ENCODE data around the gene ERGIC1.

ERGIC1 gene

GRCh38 chr5:172933238-172933637, 99.2 kb downstream of the ERGIC1 start:
- FAIRE-seq (no peak), DNase-seq (ENCODE audit: extremely low spot score, insufficient read length, low read depth) (no peak)

DNA sequence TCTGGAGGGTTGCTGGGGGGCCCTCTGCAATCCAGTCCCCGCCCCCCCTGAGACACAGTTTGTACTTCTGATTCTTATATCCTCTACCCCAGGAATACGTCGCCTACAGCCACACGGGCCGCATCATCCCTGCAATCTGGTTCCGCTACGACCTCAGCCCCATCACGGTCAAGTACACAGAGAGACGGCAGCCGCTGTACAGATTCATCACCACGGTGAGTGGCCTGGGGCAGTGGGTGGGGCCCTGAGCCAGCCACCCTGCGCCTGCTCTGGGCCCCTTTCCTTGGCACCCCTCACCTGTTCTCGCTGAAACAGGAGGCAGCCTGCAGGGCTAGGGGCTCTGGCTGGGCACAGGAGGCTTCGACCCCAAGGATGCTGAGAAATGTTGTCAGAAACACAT, 101.0 kb downstream of the ERGIC1 start:
- FAIRE-seq (no peak), DNase-seq (ENCODE audit: extremely low spot score, insufficient read length, low read depth) (no peak)

DNA sequence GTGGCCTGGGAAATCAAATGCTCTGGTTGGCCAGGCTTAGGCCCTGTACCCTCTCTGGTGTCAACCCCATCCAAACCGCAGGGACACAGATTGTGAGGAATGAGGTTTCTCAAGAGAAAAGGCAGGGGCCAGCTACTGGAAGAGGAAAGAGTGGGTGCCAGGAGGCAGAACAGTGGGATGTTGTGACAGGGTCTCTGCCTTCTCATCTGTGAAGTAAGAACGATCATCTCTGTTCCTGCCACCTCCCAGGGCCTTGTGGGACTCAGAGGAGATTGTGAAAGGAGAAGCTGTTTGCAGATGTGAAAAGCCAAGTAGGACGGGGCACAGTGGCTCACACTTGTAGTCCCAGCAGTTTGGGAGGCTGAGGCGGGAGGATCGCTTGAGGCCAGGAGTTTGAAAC, 102.3 kb downstream of the ERGIC1 start:
- DNase-seq (ENCODE audit: extremely low spot score, insufficient read length, low read depth) (no peak), FAIRE-seq (no peak)

DNA sequence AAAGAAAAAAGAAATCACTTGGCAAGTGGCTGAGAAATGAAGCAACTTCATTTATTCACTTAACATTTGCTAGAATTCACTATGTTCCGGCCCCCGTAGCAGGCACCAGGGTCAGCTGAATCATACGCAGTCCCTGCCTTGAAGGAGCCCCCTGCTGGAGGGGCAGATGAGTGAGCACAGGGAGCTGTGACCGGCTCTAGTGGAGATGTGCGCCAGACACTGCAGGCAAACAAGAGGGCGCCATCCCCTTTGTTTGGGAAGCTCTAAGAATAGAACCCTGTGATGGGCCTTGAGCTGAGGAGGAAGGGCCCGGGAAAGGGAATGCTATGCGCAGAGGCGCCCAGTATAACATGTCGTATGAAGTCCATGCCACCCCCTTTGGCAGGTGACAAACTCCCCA, 105.0 kb downstream of the ERGIC1 start:
- no peak for DNase-seq (ENCODE audit: extremely low spot score, insufficient read length, low read depth)
- FAIRE-seq, result no peak

DNA sequence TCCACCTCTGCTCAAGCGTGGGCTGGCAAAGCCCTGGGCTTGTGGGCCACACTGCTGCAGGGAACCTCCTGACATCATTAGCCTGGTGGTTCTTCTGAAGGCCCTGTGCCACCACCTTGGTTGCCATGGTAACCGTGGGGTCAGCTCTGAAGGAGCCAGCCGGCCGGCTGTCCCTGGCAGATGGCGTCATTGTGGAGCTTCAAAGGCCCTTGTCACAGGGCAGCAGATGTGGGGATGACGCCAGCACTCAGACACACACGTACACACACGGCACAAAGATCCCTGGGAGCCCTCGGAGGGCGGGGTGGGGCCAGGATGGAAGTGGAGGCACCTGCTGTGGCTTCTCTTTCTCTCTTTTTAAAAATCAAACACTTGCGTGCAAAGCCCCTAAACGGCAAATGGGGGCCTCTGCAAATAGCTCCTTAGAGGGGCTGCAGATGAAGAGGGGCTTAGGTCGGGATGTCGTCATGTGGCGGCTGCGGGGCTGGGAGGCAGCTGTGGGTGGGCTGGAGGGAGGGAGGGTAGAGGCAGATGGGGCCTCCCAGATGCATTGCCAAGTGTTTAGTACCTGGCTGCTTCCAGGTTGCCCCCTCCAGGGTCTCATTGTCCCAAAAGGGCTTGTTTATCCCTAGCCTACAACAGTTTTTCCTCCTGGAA, 105.7 kb downstream of the ERGIC1 start:
- DNase-seq (ENCODE audit: extremely low spot score, insufficient read length, low read depth) (no peak), FAIRE-seq (no peak)

- FAIRE-seq (no peak), DNase-seq (ENCODE audit: extremely low spot score, insufficient read length, low read depth) (no peak)
These were observed 106.4 kb downstream of the ERGIC1 start for GRCh38 chr5:172940268-172941066.

GRCh38 chr5:172941067-172941516, 107.0 kb downstream of the ERGIC1 start:
- DNase-seq (ENCODE audit: extremely low spot score, insufficient read length, low read depth) (no peak), FAIRE-seq (no peak)

- DNase-seq (ENCODE audit: extremely low spot score, insufficient read length, low read depth), result no peak
- FAIRE-seq, result no peak
These were observed 108.5 kb downstream of the ERGIC1 start for GRCh38 chr5:172942556-172942955.

DNA sequence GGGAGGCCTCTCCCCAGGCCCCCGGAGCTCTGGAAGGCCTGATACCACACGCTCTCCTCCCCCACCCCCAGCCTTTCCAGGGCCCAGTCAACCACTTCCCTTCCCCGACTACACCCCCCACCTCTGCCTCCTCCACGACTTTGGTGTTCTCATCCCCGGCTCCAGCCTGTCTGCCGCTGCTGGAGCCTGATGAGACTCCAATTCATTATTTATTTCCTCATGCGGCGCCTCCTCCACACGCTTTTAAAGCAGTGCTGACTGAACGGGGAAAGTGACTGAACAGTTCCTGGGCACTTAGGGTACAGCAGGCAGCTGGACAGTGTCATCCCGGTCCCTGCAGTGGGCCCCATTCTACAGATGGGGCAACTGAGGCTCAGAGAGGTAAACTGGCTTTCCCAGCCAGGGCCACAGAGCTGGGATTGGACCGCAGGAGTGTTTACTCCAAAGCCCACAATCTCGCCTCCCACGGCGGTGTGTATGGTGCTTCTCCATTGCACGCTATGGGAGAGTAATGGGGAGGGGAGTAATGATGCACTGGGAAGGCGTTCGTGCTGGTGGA, 109.3 kb downstream of the ERGIC1 start:
- FAIRE-seq (no peak), DNase-seq (ENCODE audit: extremely low spot score, insufficient read length, low read depth) (no peak)

- FAIRE-seq, result no peak
These were observed 109.9 kb downstream of the ERGIC1 start for GRCh38 chr5:172943906-172944305.

GRCh38 chr5:172944741-172945140, 110.7 kb downstream of the ERGIC1 start:
- FAIRE-seq, result no peak

More at GRCh38 chr5:172943906-172944305, 109.9 kb downstream of the ERGIC1 start:
- DNase-seq (ENCODE audit: extremely low spot score, insufficient read length, low read depth), result no peak

GRCh38 chr5:172945151-172945550, 111.1 kb downstream of the ERGIC1 start:
- FAIRE-seq (no peak), DNase-seq (ENCODE audit: extremely low spot score, insufficient read length, low read depth) (no peak)

More at GRCh38 chr5:172944741-172945140, 110.7 kb downstream of the ERGIC1 start:
- no peak for DNase-seq (ENCODE audit: extremely low spot score, insufficient read length, low read depth)

DNA sequence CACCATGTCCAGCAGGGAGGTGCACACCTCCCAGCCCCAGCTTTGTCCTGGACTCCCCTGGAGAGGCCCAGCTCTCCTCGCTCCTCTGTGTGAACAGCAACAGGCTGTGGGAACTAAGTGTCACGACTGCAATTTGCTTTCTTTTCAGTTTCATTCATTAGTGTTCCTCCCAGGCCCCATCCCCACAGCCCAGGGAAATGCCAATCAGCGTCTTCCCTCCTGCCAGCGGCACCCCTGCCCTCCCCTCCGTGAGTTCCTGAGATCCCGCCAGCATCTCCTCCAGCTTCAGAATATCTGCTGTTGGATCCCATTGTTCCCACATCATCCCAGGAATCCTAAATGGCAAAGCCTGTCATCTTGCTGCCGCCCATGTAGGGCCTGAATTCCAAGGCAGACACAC, 112.1 kb downstream of the ERGIC1 start:
- DNase-seq (ENCODE audit: extremely low spot score, insufficient read length, low read depth) (no peak), FAIRE-seq (no peak)

DNA sequence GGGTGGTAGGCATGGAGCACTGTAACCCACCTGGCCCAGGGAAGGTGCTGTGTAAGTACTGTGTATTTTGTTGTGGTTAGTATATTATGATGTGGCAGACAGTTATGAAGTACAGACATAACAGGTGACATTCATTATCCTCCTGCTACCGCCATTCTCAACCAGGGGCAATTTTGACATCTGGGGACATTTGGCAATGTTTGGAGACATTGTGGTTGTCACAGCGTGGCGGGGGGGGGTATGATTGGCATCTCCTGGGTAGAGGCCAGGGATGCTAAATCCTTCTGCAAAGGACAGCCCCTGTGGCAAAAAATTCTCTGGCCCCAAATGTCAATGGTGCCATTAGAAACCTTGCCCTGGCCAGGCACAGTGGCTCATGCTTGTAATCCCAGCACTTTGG, 115.4 kb downstream of the ERGIC1 start:
- FAIRE-seq (no peak), DNase-seq (ENCODE audit: extremely low spot score, insufficient read length, low read depth) (no peak)

GRCh38 chr5:172950176-172950965, 116.3 kb downstream of the ERGIC1 start:
- DNase-seq (ENCODE audit: extremely low spot score, insufficient read length, low read depth), result no peak
- FAIRE-seq, result no peak

DNA sequence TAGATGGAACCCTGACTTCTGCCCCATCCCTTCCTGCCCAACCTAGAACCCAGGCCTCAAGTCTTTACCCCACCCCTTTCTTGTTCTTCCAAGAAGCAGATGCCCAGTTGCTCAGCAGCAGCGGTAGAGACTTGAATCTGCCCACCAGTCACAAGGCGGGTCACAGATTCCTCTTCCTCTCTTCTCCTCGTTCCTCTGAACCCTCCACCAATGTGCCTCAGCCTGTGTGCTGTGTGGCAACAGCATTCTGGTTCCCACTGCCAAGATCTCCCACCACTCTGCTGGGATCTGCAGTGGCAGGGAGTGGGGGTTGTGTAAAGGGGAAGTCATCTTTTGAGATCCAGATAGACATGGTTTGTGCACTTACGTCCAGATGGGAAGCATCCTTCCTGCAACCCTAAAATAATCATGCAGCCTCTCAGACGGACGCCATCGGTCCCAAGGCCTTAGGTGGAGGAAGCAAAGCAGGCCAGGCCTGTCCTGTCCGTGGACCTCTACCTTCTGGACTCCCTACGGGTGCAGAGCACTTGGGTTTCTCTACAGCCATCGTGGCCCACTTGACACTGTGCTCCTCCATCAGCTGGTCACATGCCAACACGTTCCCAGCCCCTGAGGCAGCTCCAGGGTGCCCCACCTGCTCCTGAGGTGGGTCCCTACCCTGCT, 117.5 kb downstream of the ERGIC1 start:
- FAIRE-seq, result no peak
- DNase-seq (ENCODE audit: extremely low spot score, insufficient read length, low read depth), result no peak

DNA sequence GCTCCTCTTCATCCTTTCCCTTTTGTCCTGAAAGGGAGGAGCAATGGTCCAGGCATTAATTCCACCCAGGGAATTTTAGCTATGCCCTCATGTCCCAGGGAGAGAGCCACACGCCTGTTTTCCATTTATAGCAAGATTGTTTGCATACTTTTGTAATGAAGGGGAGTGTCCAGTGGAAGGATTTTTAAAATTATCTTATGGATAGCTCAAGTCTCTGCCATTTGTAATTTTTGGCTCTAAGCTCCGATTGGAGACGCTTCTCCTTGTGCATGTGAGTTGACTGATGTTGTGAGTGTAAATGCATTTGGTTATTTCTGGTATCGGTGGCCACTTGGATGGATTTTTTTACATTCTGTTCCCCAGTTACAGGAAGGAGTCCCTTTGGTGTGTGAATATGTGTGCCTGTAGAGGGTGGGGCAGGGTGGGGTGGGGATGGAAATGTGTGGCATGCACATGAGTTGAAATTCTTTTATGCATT, 118.0 kb downstream of the ERGIC1 start:
- FAIRE-seq (no peak), DNase-seq (ENCODE audit: extremely low spot score, insufficient read length, low read depth) (no peak)

GRCh38 chr5:172953776-172954675, 120.0 kb downstream of the ERGIC1 start:
- no peak for FAIRE-seq

DNA sequence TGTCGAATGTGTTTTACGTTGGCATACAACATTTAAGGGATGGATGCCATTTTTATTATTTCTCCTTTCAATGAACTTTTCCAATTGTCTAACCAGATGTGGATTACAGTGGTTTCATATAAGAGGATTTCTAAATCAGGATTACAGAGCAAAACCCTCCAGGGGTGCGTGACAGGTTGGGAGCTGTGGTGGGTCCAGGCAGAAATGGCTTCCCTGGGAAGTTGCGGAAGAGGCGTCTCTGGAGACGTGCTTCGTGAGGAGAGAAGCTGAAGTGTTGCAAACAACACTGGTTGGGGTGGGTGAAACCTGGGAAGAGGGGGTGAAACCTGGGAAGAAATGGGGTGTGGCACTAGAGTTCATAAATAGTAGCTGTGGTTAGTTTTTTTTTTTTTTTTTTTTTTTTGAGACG, 120.7 kb downstream of the ERGIC1 start:
- FAIRE-seq (no peak), DNase-seq (ENCODE audit: extremely low spot score, insufficient read length, low read depth) (no peak)

More at GRCh38 chr5:172953776-172954675, 120.0 kb downstream of the ERGIC1 start:
- no peak for DNase-seq (ENCODE audit: extremely low spot score, insufficient read length, low read depth)
